Activated naive CD4-positive, alpha-beta T cell treated with anti-CD3 and anti-CD28 coated beads, Interleukin-2, amount 10 ng/mL, durations not matched to agents 7 days and 5 days (primary cell): ENCODE measurements around the gene SETD4.

Experiments
- CTCF ChIA-PET: fragments of 350-600 bp; sonication (Branson Sonifier 250); formaldehyde crosslinking; loops from one replicate; lab custom pipeline; 2021; ENCODE audit warnings: antibody characterized with exemption; lab: Charles Lee
- DNase-seq: peaks from one replicate; pipeline ENCODE4 v3.0.0-alpha.2; 2020
- H3K27ac Mint-ChIP-seq: one replicate; pipeline ENCODE4 v1.8.0; 2021; ENCODE audit warnings: mild to moderate bottlenecking, moderate library complexity, mixed read lengths
- H3K27me3 Mint-ChIP-seq: one replicate; pipeline ENCODE4 v1.8.0; 2021; ENCODE audit warnings: mild to moderate bottlenecking, mixed read lengths
- H3K36me3 Mint-ChIP-seq: one replicate; pipeline ENCODE4 v1.8.0; 2021; ENCODE audit warnings: mixed read lengths
- H3K4me1 Mint-ChIP-seq: one replicate; pipeline ENCODE4 v1.8.0; 2021; ENCODE audit warnings: mixed read lengths
- H3K4me3 Mint-ChIP-seq: one replicate; pipeline ENCODE4 v1.8.0; 2021; ENCODE audit warnings: mild to moderate bottlenecking, moderate library complexity, mixed read lengths
- H3K9me3 Mint-ChIP-seq: one replicate; pipeline ENCODE4 v1.8.0; 2021; ENCODE audit warnings: mixed read lengths

The SETD4 gene

GRCh38 chr21:36072453-36073162, 12.3 kb upstream of the SETD4 start:
- peaks cover 11% of the 10 kb centered on the region for H3K9me3 Mint-ChIP-seq
- H3K4me1 Mint-ChIP-seq: peaks cover 67% of the 10 kb centered on the region
- no peak overlapping the region for H3K27ac Mint-ChIP-seq
- no peak overlapping the region for H3K4me3 Mint-ChIP-seq
- DNase-seq: no peak
- peaks cover 44% of the 10 kb centered on the region for H3K36me3 Mint-ChIP-seq
- H3K27me3 Mint-ChIP-seq: no peaks in the 10 kb centered on the region
- CTCF ChIA-PET: interaction anchor here (0.6 kb wide), 1 partner anchor 22 kb away, joined by 3 read pairs; no protein-coding TSS in a partner anchor

- H3K4me3 Mint-ChIP-seq: peak overlapping the region; percentile 86
- peaks cover 55% of the 10 kb centered on the region for H3K4me1 Mint-ChIP-seq
- H3K9me3 Mint-ChIP-seq: peaks cover 14% of the 10 kb centered on the region
- peaks cover 4% of the 10 kb centered on the region for H3K27me3 Mint-ChIP-seq
- CTCF ChIA-PET: interaction anchor here (0.8 kb wide), 1 partner anchor 8 kb away, joined by 4 read pairs; no protein-coding TSS in a partner anchor
- no peak for DNase-seq
- peaks cover 40% of the 10 kb centered on the region for H3K36me3 Mint-ChIP-seq
- no peak overlapping the region for H3K27ac Mint-ChIP-seq
Observed at GRCh38 chr21:36070999-36071398, 10.7 kb upstream of the SETD4 start.

- CTCF ChIA-PET: interaction anchor here (0.8 to 1.2 kb wide), 2 partner anchors 8 to 9 kb away, joined by 3 to 4 read pairs; no protein-coding TSS in a partner anchor
- peak; percentile 93 for DNase-seq
- peaks cover 14% of the 10 kb centered on the region for H3K9me3 Mint-ChIP-seq
- peak within 1 kb of the TSS; percentile 86 for H3K4me3 Mint-ChIP-seq
- H3K36me3 Mint-ChIP-seq: peaks cover 39% of the 10 kb centered on the region
- H3K27ac Mint-ChIP-seq: peak within 1 kb of the TSS; percentile 85
- H3K4me1 Mint-ChIP-seq: peaks cover 53% of the 10 kb centered on the region
- H3K27me3 Mint-ChIP-seq: peaks cover 4% of the 10 kb centered on the region
Observed at GRCh38 chr21:36069713-36070583, 9.6 kb upstream of the SETD4 start, which contains the start of gene CBR1. Gene CBR1 (plus strand): TSS chr21:36070024. CDS start chr21:36070116, 92 bp downstream.

GRCh38 chr21:36068748-36069398, 8.5 kb upstream of the SETD4 start:
- Mint-ChIP-seq H3K9me3 (peaks cover 14% of the 10 kb centered on the region), H3K27ac (peak overlapping the region; percentile 85), H3K27me3 (peaks cover 5% of the 10 kb centered on the region), H3K4me1 (peaks cover 53% of the 10 kb centered on the region), H3K4me3 (peak overlapping the region; percentile 86), H3K36me3 (peaks cover 38% of the 10 kb centered on the region)
- DNase-seq: no peak
- CTCF ChIA-PET: interaction anchor here (1.2 kb wide), 1 partner anchor 9 kb away, joined by 3 read pairs; no protein-coding TSS in a partner anchor

GRCh38 chr21:36065497-36066036, 5.2 kb upstream of the SETD4 start:
- H3K27me3 Mint-ChIP-seq: peaks cover 12% of the 10 kb centered on the region
- DNase-seq: no peak
- peak overlapping the region; percentile 13 for H3K27ac Mint-ChIP-seq
- H3K4me3 Mint-ChIP-seq: no peak overlapping the region
- H3K36me3 Mint-ChIP-seq: peaks cover 14% of the 10 kb centered on the region
- peaks cover 31% of the 10 kb centered on the region for H3K4me1 Mint-ChIP-seq
- peaks cover 14% of the 10 kb centered on the region for H3K9me3 Mint-ChIP-seq
- CTCF ChIA-PET: interaction anchor here (0.7 to 1.0 kb wide), 2 partner anchors 12 to 36 kb away, joined by 3 read pairs; no protein-coding TSS in a partner anchor

- peaks cover 10% of the 10 kb centered on the region for H3K9me3 Mint-ChIP-seq
- H3K4me1 Mint-ChIP-seq: peaks cover 25% of the 10 kb centered on the region
- H3K4me3 Mint-ChIP-seq: no peak overlapping the region
- CTCF ChIA-PET: interaction anchor here (1.3 kb wide), 1 partner anchor 36 kb away, joined by 4 read pairs; no protein-coding TSS in a partner anchor
- DNase-seq: no peak
- peaks cover 9% of the 10 kb centered on the region for H3K36me3 Mint-ChIP-seq
- H3K27me3 Mint-ChIP-seq: peaks cover 17% of the 10 kb centered on the region
- no peak overlapping the region for H3K27ac Mint-ChIP-seq
Observed at GRCh38 chr21:36064085-36064460, 3.7 kb upstream of the SETD4 start.

- peaks cover 29% of the 10 kb centered on the region for H3K4me1 Mint-ChIP-seq
- peaks cover 5% of the 10 kb centered on the region for H3K9me3 Mint-ChIP-seq
- peaks cover 17% of the 10 kb centered on the region for H3K27me3 Mint-ChIP-seq
- H3K36me3 Mint-ChIP-seq: peaks cover 7% of the 10 kb centered on the region
- CTCF ChIA-PET: interaction anchor here (1.3 kb wide), 1 partner anchor 35 kb away, joined by 4 read pairs; no protein-coding TSS in a partner anchor
- no peak overlapping the region for H3K4me3 Mint-ChIP-seq
- no peak for DNase-seq
- no peak overlapping the region for H3K27ac Mint-ChIP-seq
Observed at GRCh38 chr21:36063375-36064084, 3.2 kb upstream of the SETD4 start.

- Mint-ChIP-seq H3K4me3 (no peak overlapping the region), H3K27ac (peak overlapping the region; percentile 1), H3K4me1 (peaks cover 45% of the 10 kb centered on the region), H3K27me3 (peaks cover 13% of the 10 kb centered on the region), H3K36me3 (peaks cover 24% of the 10 kb centered on the region), H3K9me3 (no peaks in the 10 kb centered on the region)
- no peak for DNase-seq
- CTCF ChIA-PET: no interaction called here
Observed at GRCh38 chr21:36061445-36061844, 1.1 kb upstream of the SETD4 start.

- DNase-seq: peak; percentile 49
- Mint-ChIP-seq H3K4me3 (peak overlapping the region; percentile 93), H3K27ac (peak overlapping the region; percentile 99), H3K4me1 (peaks cover 41% of the 10 kb centered on the region), H3K9me3 (no peaks in the 10 kb centered on the region), H3K27me3 (peaks cover 13% of the 10 kb centered on the region), H3K36me3 (peaks cover 40% of the 10 kb centered on the region)
- CTCF ChIA-PET: interaction anchor here (1.0 to 2.1 kb wide), 3 partner anchors 44 to 260 kb away, joined by 3 to 7 read pairs (median 5); partner anchors contain the start of gene MORC3
Observed at GRCh38 chr21:36059823-36060158, 535 bp downstream of the SETD4 start.

GRCh38 chr21:36055551-36055950, 4.8 kb downstream of the SETD4 start:
- H3K4me1 Mint-ChIP-seq: peaks cover 47% of the 10 kb centered on the region
- peaks cover 4% of the 10 kb centered on the region for H3K27me3 Mint-ChIP-seq
- no peaks in the 10 kb centered on the region for H3K9me3 Mint-ChIP-seq
- no peak overlapping the region for H3K27ac Mint-ChIP-seq
- H3K36me3 Mint-ChIP-seq: peaks cover 68% of the 10 kb centered on the region
- CTCF ChIA-PET: no interaction called here
- no peak for DNase-seq
- H3K4me3 Mint-ChIP-seq: no peak overlapping the region

- H3K36me3 Mint-ChIP-seq: peaks cover 79% of the 10 kb centered on the region
- CTCF ChIA-PET: interaction anchor here (1.1 to 2.0 kb wide), 4 partner anchors 12 to 88 kb away, joined by 3 to 6 read pairs (median 4); no protein-coding TSS in a partner anchor
- H3K4me3 Mint-ChIP-seq: no peak overlapping the region
- H3K27me3 Mint-ChIP-seq: no peaks in the 10 kb centered on the region
- peaks cover 36% of the 10 kb centered on the region for H3K4me1 Mint-ChIP-seq
- no peaks in the 10 kb centered on the region for H3K9me3 Mint-ChIP-seq
- H3K27ac Mint-ChIP-seq: peak overlapping the region; percentile 72
- DNase-seq: no peak
Observed at GRCh38 chr21:36053715-36054062, 6.6 kb downstream of the SETD4 start.

GRCh38 chr21:36052860-36053714, 7.2 kb downstream of the SETD4 start:
- DNase-seq: no peak
- H3K9me3 Mint-ChIP-seq: no peaks in the 10 kb centered on the region
- peaks cover 30% of the 10 kb centered on the region for H3K4me1 Mint-ChIP-seq
- H3K27ac Mint-ChIP-seq: peak overlapping the region; percentile 72
- H3K4me3 Mint-ChIP-seq: no peak overlapping the region
- no peaks in the 10 kb centered on the region for H3K27me3 Mint-ChIP-seq
- H3K36me3 Mint-ChIP-seq: peaks cover 79% of the 10 kb centered on the region
- CTCF ChIA-PET: interaction anchor here (1.1 to 2.0 kb wide), 4 partner anchors 12 to 89 kb away, joined by 3 to 6 read pairs (median 4); no protein-coding TSS in a partner anchor
